ENCODE data around the gene TMEM175. TPM values are rescaled to one million over a fixed set of nuclear protein-coding genes. Genes with fewer than 3 reads are reported as not detected.

Gene TMEM175
- total RNA-seq, 1 donor from 2014 or later = 42.4 TPM

- H3K9me3 ChIP-seq = no peaks in the 10 kb centered on the region
- H3K27me3 ChIP-seq = no peaks in the 10 kb centered on the region
- no peak overlapping the region for H3K27ac ChIP-seq
- no peak overlapping the region for H3K4me3 ChIP-seq
- no peak for TF ChIP-seq CTCF (IDR thresholded peaks at IDR 0.05)
- H3K4me1 ChIP-seq = no peaks in the 10 kb centered on the region
- intact Hi-C loops (cut with DNase I) = no loop called here
- no peak for DNase-seq
- ATAC-seq = no peak
- H3K36me3 ChIP-seq = peaks cover 18% of the 10 kb centered on the region
Measured at GRCh38 chr4:906339-907102, 25.7 kb upstream of the TMEM175 start.

GRCh38 chr4:907103-907400, 25.2 kb upstream of the TMEM175 start:
- no peak for TF ChIP-seq CTCF (IDR thresholded peaks at IDR 0.05)
- Histone ChIP-seq H3K27me3 (no peaks in the 10 kb centered on the region), H3K27ac (peak overlapping the region; percentile 36), H3K9me3 (no peaks in the 10 kb centered on the region), H3K36me3 (peaks cover 23% of the 10 kb centered on the region), H3K4me1 (peaks cover 4% of the 10 kb centered on the region), H3K4me3 (no peak overlapping the region)
- intact Hi-C loops (cut with DNase I) = no loop called here
- no peak for DNase-seq
- no peak for ATAC-seq

GRCh38 chr4:907691-908425, 24.4 kb upstream of the TMEM175 start:
- H3K36me3 ChIP-seq = peaks cover 31% of the 10 kb centered on the region
- peak; percentile 13 for ATAC-seq
- TF ChIP-seq CTCF (IDR thresholded peaks at IDR 0.05) = no peak

GRCh38 chr4:909131-909571, 23.1 kb upstream of the TMEM175 start:
- no peaks in the 10 kb centered on the region for H3K9me3 ChIP-seq
- H3K27ac ChIP-seq = no peak overlapping the region
- no peak for TF ChIP-seq CTCF (IDR thresholded peaks at IDR 0.05)
- H3K4me3 ChIP-seq = no peak overlapping the region
- H3K36me3 ChIP-seq = peaks cover 38% of the 10 kb centered on the region
- DNase-seq (no peak), ATAC-seq (no peak)
- H3K4me1 ChIP-seq = peaks cover 6% of the 10 kb centered on the region
- intact Hi-C loops (cut with DNase I) = no loop called here
- H3K27me3 ChIP-seq = no peaks in the 10 kb centered on the region

More at GRCh38 chr4:907691-908425, 24.4 kb upstream of the TMEM175 start:
- Histone ChIP-seq H3K27ac (peak overlapping the region; percentile 36), H3K4me1 (peaks cover 6% of the 10 kb centered on the region), H3K4me3 (no peak overlapping the region), H3K27me3 (no peaks in the 10 kb centered on the region), H3K9me3 (no peaks in the 10 kb centered on the region)
- no peak for DNase-seq
- intact Hi-C loops (cut with DNase I) = no loop called here

- ATAC-seq (no peak), DNase-seq (no peak)
- no peaks in the 10 kb centered on the region for H3K9me3 ChIP-seq
- H3K27me3 ChIP-seq = no peaks in the 10 kb centered on the region
- H3K27ac ChIP-seq = no peak overlapping the region
- H3K4me3 ChIP-seq = no peak overlapping the region
- TF ChIP-seq CTCF (IDR thresholded peaks at IDR 0.05) = no peak
- H3K36me3 ChIP-seq = peaks cover 38% of the 10 kb centered on the region
- intact Hi-C loops (cut with DNase I) = no loop called here
- H3K4me1 ChIP-seq = peaks cover 6% of the 10 kb centered on the region
Measured at GRCh38 chr4:909821-910220, 22.4 kb upstream of the TMEM175 start.

Measured in upper lobe of right lung (tissue), 1 donor.